KMS-11 (cell line): ENCODE measurements around the gene NCAN.

Experiments
- H2AFZ ChIP-seq: fragments of 200-600 bp; sonication (generic); 2 replicates; pipeline ENCODE4 v1.6.1; 2016; ENCODE audit warnings: antibody characterized with exemption, mixed run types, low read depth
- H3K27ac ChIP-seq: fragments of 200-600 bp; sonication (generic); 2 replicates; pipeline ENCODE4 v1.6.1; 2016; ENCODE audit warnings: mild to moderate bottlenecking, mixed run types
- H3K27me3 ChIP-seq: fragments of 200-600 bp; sonication (generic); 2 replicates; pipeline ENCODE4 v1.6.1; 2017; ENCODE audit warnings: mild to moderate bottlenecking, low read depth, mixed run types, moderate library complexity; ENCODE audit not compliant: insufficient read depth
- H3K36me3 ChIP-seq: fragments of 200-600 bp; sonication (generic); 2 replicates; pipeline ENCODE4 v1.6.1; 2017; ENCODE audit warnings: mild to moderate bottlenecking, mixed run types; ENCODE audit not compliant: insufficient read depth
- H3K4me1 ChIP-seq: fragments of 200-600 bp; sonication (generic); 2 replicates; pipeline ENCODE4 v1.6.1; 2016; ENCODE audit warnings: mild to moderate bottlenecking, low read depth, mixed run types; ENCODE audit not compliant: poor library complexity, severe bottlenecking
- H3K4me2 ChIP-seq: fragments of 200-600 bp; sonication (generic); 2 replicates; pipeline ENCODE4 v1.7.0; 2016; ENCODE audit warnings: mild to moderate bottlenecking, mixed run types
- H3K4me3 ChIP-seq: fragments of 200-600 bp; sonication (generic); IDR thresholded peaks from 2 replicates; pipeline ENCODE4 v1.6.1; 2017; ENCODE audit warnings: low read depth, low read length, mixed read lengths; ENCODE audit not compliant: insufficient read depth
- H3K79me2 ChIP-seq: fragments of 200-600 bp; sonication (generic); 2 replicates; pipeline ENCODE4 v1.6.1; 2016; ENCODE audit warnings: low read depth, mixed run types; ENCODE audit not compliant: insufficient read depth
- H3K9ac ChIP-seq: fragments of 200-600 bp; sonication (generic); 2 replicates; pipeline ENCODE4 v1.6.1; 2016; ENCODE audit warnings: mild to moderate bottlenecking, mixed run types
- H4K20me1 ChIP-seq: fragments of 200-600 bp; sonication (generic); 2 replicates; pipeline ENCODE4 v1.6.1; 2016; ENCODE audit warnings: mild to moderate bottlenecking, mixed run types; ENCODE audit not compliant: insufficient read depth
- CTCF ChIP-seq: fragments of 200-600 bp; sonication (generic); conservative IDR thresholded peaks from 2 replicates; pipeline ENCODE4 v1.6.1; 2017; ENCODE audit warnings: low read depth, mild to moderate bottlenecking, antibody characterized with exemption, low read length, moderate library complexity, mixed read lengths

NCAN gene

GRCh38 chr19:19229701-19230100 lies 17.9 kb downstream of the NCAN start:
- no peak for TF ChIP-seq CTCF
- Histone ChIP-seq H3K4me3 (no peak overlapping the region), H3K79me2 (no peaks in the 10 kb centered on the region), H4K20me1 (no peaks in the 10 kb centered on the region), H3K27ac (no peak overlapping the region), H3K9ac (no peak overlapping the region), H2AFZ (no peak overlapping the region), H3K27me3 (peaks cover 8% of the 10 kb centered on the region; the same call in 1 of the 2 replicates), H3K4me2 (no peak overlapping the region), H3K36me3 (no peaks in the 10 kb centered on the region), H3K4me1 (no peaks in the 10 kb centered on the region)

GRCh38 chr19:19230999-19231398 lies 19.2 kb downstream of the NCAN start:
- Histone ChIP-seq H3K9ac (no peak overlapping the region), H3K4me1 (no peaks in the 10 kb centered on the region), H3K4me3 (no peak overlapping the region), H3K27ac (no peak overlapping the region), H3K4me2 (no peak overlapping the region), H4K20me1 (no peaks in the 10 kb centered on the region), H3K27me3 (peaks cover 8% of the 10 kb centered on the region; the same call in 1 of the 2 replicates), H2AFZ (no peak overlapping the region), H3K36me3 (no peaks in the 10 kb centered on the region), H3K79me2 (no peaks in the 10 kb centered on the region)
- no peak for TF ChIP-seq CTCF

- Histone ChIP-seq H3K27me3 (peaks cover 8% of the 10 kb centered on the region; the same call in 1 of the 2 replicates), H3K4me2 (no peak overlapping the region), H2AFZ (no peak overlapping the region), H3K4me1 (no peaks in the 10 kb centered on the region), H4K20me1 (no peaks in the 10 kb centered on the region), H3K9ac (no peak overlapping the region), H3K79me2 (no peaks in the 10 kb centered on the region), H3K36me3 (no peaks in the 10 kb centered on the region), H3K27ac (no peak overlapping the region), H3K4me3 (no peak overlapping the region)
- no peak for TF ChIP-seq CTCF
Observed at GRCh38 chr19:19232261-19232721, 20.5 kb downstream of the NCAN start.

- Histone ChIP-seq H3K27ac (no peak overlapping the region), H3K36me3 (no peaks in the 10 kb centered on the region), H2AFZ (no peak overlapping the region), H3K4me1 (no peaks in the 10 kb centered on the region), H3K27me3 (peaks cover 8% of the 10 kb centered on the region; the same call in 1 of the 2 replicates), H3K9ac (no peak overlapping the region), H3K4me3 (no peak overlapping the region), H4K20me1 (no peaks in the 10 kb centered on the region), H3K79me2 (no peaks in the 10 kb centered on the region), H3K4me2 (no peak overlapping the region)
- no peak for TF ChIP-seq CTCF
Observed at GRCh38 chr19:19234220-19234816, 22.6 kb downstream of the NCAN start.
